Progenitor cell of endocrine pancreas (in vitro differentiated cells): ENCODE data around the gene LPAR3. TPM values are rescaled to one million over a fixed set of nuclear protein-coding genes. Genes with fewer than 3 reads are reported as not detected.

Experiments used
- DNase-seq: peaks from one replicate; pipeline ENCODE4 v3.0.0; 2021; ENCODE audit warnings: low spot score; ENCODE audit not compliant: unreplicated experiment
- H3K27ac Mint-ChIP-seq: 2 replicates; pipeline ENCODE4 v1.8.0; 2021; ENCODE audit warnings: mild to moderate bottlenecking, moderate library complexity, mixed read lengths
- H3K27me3 Mint-ChIP-seq: 2 replicates; pipeline ENCODE4 v1.8.0; 2021; ENCODE audit warnings: mixed read lengths
- H3K36me3 Mint-ChIP-seq: 2 replicates; pipeline ENCODE4 v1.8.0; 2022; ENCODE audit warnings: mixed read lengths; ENCODE audit not compliant: insufficient read depth
- H3K4me1 Mint-ChIP-seq: 2 replicates; pipeline ENCODE4 v1.8.0; 2021; ENCODE audit warnings: low read depth, mixed read lengths
- H3K4me3 Mint-ChIP-seq: 2 replicates; pipeline ENCODE4 v1.8.0; 2021; ENCODE audit warnings: low read depth, mild to moderate bottlenecking, moderate library complexity, mixed read lengths
- H3K9me3 Mint-ChIP-seq: 2 replicates; pipeline ENCODE4 v1.8.0; 2021; ENCODE audit warnings: low read depth, mixed read lengths
- CTCF ChIP-seq: fragments of 200-600 bp; sonication (generic); IDR thresholded peaks from one replicate; pipeline ENCODE4 v1.5.0; 2021; ENCODE audit warnings: antibody characterized with exemption, mild to moderate bottlenecking; ENCODE audit not compliant: unreplicated experiment
- total RNA-seq: library from RNA; stranded (reverse); gene quantifications from 2 replicates; pipeline ENCODE4 v1.2.1, GENCODE V29; 2021

The LPAR3 gene
- total RNA-seq, 1 donor from 2014 or later, result 5.1 TPM

- DNase-seq, result no peak
- Mint-ChIP-seq H3K4me3 (no peak overlapping the region), H3K27ac (no peak overlapping the region), H3K9me3 (no peaks in the 10 kb centered on the region), H3K4me1 (no peaks in the 10 kb centered on the region), H3K27me3 (peaks cover 5% of the 10 kb centered on the region), H3K36me3 (no peaks in the 10 kb centered on the region)
- no peak for TF ChIP-seq CTCF
Observed at GRCh38 chr1:84839544-84839943, 53.5 kb downstream of the LPAR3 start.

- Mint-ChIP-seq H3K36me3 (no peaks in the 10 kb centered on the region), H3K27me3 (no peaks in the 10 kb centered on the region), H3K9me3 (no peaks in the 10 kb centered on the region), H3K4me3 (no peak overlapping the region), H3K27ac (no peak overlapping the region), H3K4me1 (no peaks in the 10 kb centered on the region)
- TF ChIP-seq CTCF, result no peak
- DNase-seq, result no peak
Observed at GRCh38 chr1:84836145-84836544, 56.9 kb downstream of the LPAR3 start.

GRCh38 chr1:84835169-84835568, 57.8 kb downstream of the LPAR3 start:
- H3K36me3 Mint-ChIP-seq, result no peaks in the 10 kb centered on the region
- no peak for TF ChIP-seq CTCF
- H3K4me1 Mint-ChIP-seq, result no peaks in the 10 kb centered on the region
- H3K9me3 Mint-ChIP-seq, result no peaks in the 10 kb centered on the region
- no peaks in the 10 kb centered on the region for H3K27me3 Mint-ChIP-seq
- H3K4me3 Mint-ChIP-seq, result no peak overlapping the region
- no peak for DNase-seq
- H3K27ac Mint-ChIP-seq, result no peak overlapping the region

GRCh38 chr1:84834419-84835064, 58.5 kb downstream of the LPAR3 start:
- Mint-ChIP-seq H3K9me3 (no peaks in the 10 kb centered on the region), H3K27ac (no peak overlapping the region), H3K4me1 (no peaks in the 10 kb centered on the region), H3K4me3 (no peak overlapping the region), H3K27me3 (no peaks in the 10 kb centered on the region), H3K36me3 (no peaks in the 10 kb centered on the region)
- no peak for DNase-seq
- TF ChIP-seq CTCF, result no peak

GRCh38 chr1:84833194-84833593, 59.8 kb downstream of the LPAR3 start:
- Mint-ChIP-seq H3K36me3 (no peaks in the 10 kb centered on the region), H3K27ac (no peak overlapping the region), H3K27me3 (no peaks in the 10 kb centered on the region), H3K9me3 (no peaks in the 10 kb centered on the region), H3K4me3 (no peak overlapping the region), H3K4me1 (no peaks in the 10 kb centered on the region)
- DNase-seq, result no peak
- TF ChIP-seq CTCF, result no peak
